ENCODE measurements around the gene VAPA.

- no peak for TF ChIP-seq CTCF (conservative IDR thresholded peaks at IDR 0.05; ENCODE audit: low read length)
- TF ChIP-seq EZH2phosphoT487 (IDR thresholded peaks at IDR 0.05; ENCODE audit: borderline replicate concordance): no peak
Measured at GRCh38 chr18:9961041-9961440, 47.2 kb downstream of the VAPA start.

All from Loucy (cell line).